Endothelial cell of umbilical vein (primary cell): Measurements from ENCODE around the gene CSPG5.

Source experiments
- TF ChIP-seq, protein P1 (sequence below), 2 donors: IDR thresholded peaks; 1 replicate in 1 of 2; 2 replicates in 1 of 2; pipeline ENCODE4 v1.5.1; 2011; ENCODE audit warnings: low read length in 2 of 2, mild to moderate bottlenecking in 2 of 2, moderate library complexity in 2 of 2, control low read depth in 1 of 2, inconsistent platforms in 1 of 2, low read depth in 1 of 2; ENCODE audit not compliant: insufficient read depth in 1 of 2; ENCODE audit errors: extremely low read depth in 1 of 2
- TF ChIP-seq, protein P2 (sequence below): IDR thresholded peaks from 2 replicates; pipeline ENCODE4 v1.6.1; 2011; ENCODE audit not compliant: insufficient read depth, insufficient read length

- TF ChIP-seq, protein P1, sequence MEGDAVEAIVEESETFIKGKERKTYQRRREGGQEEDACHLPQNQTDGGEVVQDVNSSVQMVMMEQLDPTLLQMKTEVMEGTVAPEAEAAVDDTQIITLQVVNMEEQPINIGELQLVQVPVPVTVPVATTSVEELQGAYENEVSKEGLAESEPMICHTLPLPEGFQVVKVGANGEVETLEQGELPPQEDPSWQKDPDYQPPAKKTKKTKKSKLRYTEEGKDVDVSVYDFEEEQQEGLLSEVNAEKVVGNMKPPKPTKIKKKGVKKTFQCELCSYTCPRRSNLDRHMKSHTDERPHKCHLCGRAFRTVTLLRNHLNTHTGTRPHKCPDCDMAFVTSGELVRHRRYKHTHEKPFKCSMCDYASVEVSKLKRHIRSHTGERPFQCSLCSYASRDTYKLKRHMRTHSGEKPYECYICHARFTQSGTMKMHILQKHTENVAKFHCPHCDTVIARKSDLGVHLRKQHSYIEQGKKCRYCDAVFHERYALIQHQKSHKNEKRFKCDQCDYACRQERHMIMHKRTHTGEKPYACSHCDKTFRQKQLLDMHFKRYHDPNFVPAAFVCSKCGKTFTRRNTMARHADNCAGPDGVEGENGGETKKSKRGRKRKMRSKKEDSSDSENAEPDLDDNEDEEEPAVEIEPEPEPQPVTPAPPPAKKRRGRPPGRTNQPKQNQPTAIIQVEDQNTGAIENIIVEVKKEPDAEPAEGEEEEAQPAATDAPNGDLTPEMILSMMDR (IDR thresholded peaks at IDR 0.05; ENCODE audit: extremely low read depth in 1 of 2, insufficient read depth in 1 of 2, low read depth in 1 of 2, low read length in 2 of 2), result no peak
- TF ChIP-seq, protein P2, sequence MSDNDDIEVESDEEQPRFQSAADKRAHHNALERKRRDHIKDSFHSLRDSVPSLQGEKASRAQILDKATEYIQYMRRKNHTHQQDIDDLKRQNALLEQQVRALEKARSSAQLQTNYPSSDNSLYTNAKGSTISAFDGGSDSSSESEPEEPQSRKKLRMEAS, result no peak
Measured at GRCh38 chr3:47580481-47580880, 1.8 kb upstream of the CSPG5 start.
